ENCODE results near the gene SEMA4C.

Gene SEMA4C

DNA sequence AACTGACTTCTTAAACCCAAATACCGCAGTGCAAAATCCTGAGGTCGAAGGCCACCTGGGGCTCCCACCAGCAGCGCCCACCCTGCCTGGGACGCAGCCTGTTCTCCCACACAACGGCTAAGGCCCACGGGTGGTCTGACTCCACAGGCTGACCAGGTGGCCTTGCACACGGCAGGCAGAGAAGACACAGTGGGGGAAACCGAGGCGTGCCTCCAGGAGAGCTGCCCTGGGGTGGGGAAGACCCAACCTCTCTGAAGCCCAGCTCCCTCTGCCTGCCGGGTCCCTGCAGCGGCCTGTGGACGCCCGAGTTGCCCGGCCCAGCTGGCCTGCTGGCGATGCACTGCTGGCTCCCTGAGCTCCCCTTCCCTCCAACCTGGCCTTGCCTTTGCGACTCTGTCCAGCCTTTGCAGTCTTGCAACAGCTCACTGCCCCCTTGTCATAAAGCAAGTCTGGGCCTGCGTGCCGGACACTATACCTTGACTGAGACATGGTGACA lies 9.7 kb upstream of the SEMA4C start:
- no peak for FAIRE-seq

DNA sequence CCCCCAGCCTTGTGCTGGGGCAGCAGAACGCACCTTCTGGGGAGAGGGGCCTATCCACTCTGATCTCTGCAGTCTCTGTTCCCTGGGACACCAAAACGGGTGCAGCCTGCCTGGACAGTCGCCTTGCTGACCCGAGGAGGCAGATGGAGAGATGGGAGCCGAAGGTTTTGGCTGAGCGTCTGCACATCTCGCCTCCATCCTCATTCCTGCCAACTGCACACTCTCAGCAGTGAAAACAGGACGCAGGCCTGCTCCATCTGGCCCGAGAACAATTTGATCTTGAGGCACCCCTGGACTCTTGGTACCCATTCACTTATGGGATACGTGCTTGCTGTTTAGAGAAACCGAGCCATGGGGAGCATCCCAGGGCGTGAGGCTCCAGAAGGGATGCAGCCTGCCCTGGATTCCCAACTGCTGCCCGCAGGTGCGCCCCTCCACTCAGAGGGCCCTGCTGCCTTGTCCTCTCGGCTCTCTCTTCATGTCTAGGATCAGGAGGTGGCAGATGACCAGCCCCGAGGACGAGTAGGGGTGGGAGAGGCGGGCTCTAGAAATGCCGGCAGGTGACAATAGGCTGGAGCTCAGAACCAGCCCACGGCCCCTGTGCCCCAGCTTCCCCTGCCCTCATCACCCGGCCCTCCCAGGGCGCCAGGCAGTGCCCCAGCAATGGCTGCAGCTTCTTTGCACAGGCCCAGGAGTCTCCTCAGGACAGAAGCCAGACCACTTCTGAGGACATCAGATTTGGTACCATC lies 9.1 kb upstream of the SEMA4C start:
- no peak for FAIRE-seq

DNA sequence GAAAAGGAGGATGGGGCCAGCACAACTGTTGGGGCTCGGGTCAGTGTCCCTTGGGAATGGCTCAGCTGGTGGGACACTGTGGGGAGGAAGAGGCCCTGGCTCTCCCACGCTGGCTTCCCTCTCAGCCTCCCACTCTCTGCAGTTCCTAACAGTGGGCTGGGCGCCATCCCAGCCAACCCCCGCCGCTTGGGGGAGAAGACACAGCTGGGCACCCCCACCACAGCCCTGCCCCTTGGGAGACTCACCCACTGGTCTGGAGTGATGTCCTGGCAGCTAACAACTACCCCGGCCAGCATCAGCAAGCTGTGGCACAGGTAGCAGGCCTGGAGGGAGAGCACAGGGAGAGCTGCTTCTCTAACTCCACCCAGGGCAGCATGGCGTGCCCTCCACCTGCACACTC lies 8.3 kb upstream of the SEMA4C start:
- no peak for FAIRE-seq

DNA sequence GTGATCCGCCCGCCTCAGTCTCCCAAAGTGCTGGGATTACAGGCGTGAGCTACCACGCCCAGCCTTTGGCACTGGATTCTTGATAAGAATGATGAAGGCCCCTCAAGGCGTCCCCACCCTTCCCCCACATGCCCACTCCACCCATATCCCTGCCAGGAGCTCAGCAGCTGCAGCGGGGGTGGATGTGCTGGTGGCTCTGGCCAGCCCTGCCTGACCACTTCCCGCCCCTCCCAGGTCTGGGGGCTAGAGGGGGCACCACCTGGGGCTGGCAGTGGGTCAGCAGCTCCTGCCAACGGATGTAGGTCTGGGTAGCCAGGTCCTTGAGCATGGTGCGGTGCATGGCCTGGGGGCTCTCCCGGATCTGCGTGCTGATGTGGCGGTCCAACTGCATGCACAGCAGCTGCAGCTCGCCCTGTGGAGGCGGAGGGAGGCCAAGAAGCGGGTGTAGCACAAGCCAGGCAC lies 7.8 kb upstream of the SEMA4C start:
- no peak for FAIRE-seq

DNA sequence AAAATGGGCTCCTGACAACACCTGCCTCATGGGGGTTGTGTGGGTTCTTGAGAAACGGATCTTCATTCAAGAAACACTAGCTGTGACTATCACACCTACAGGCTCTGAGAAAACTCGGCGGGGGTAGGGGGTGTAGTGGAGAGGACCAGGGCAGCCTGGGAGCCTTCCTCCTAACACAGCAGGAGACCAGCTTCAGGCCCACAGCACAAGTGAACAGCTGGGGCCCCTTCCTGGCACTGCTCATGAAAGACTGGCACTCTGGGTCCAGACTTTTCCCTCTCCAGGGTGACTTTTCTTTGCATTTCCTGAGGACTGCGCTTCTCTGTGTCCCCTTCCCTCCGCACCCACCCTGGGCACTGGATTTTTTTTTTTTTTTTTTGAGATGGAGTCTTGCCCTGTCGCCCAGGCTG lies 7.2 kb upstream of the SEMA4C start:
- FAIRE-seq = no peak

DNA sequence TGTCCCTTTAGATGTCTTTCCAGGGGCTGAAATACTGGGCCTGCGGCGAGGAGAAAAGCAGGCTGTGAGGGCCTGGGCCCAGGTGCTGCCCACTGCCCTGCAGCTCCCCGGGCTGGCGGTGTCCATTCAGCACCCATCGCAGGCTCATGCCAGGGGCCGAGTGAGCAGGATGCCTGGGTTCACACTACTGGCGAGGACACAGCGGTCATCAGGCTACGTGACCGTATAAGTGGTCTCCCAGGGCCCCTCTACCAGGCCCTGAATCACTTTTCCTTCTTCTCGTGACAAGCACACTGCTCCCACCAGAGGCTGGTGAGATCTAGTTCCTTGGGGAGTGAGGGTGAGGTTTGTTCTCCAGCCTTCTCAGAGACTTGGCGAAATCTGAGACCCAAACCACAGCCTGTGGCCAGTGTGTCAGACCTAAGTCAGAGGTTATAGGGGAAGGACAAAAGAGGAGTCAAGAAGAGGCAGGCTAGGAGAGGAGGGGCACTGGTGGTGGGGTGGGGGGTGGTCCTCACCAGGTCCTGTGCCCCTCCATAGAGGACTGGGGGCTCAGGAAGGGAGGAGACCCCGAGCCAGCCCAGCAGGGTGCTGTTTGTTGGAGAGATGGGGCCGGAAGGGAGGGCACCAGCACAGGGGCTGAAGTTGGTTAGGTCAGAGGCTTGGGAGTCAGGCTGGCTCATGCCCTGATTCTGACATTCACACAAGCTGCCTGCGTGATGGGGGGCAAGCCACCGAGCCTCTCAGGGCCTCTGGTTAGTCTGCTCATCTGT lies 6.6 kb upstream of the SEMA4C start:
- no peak for FAIRE-seq

DNA sequence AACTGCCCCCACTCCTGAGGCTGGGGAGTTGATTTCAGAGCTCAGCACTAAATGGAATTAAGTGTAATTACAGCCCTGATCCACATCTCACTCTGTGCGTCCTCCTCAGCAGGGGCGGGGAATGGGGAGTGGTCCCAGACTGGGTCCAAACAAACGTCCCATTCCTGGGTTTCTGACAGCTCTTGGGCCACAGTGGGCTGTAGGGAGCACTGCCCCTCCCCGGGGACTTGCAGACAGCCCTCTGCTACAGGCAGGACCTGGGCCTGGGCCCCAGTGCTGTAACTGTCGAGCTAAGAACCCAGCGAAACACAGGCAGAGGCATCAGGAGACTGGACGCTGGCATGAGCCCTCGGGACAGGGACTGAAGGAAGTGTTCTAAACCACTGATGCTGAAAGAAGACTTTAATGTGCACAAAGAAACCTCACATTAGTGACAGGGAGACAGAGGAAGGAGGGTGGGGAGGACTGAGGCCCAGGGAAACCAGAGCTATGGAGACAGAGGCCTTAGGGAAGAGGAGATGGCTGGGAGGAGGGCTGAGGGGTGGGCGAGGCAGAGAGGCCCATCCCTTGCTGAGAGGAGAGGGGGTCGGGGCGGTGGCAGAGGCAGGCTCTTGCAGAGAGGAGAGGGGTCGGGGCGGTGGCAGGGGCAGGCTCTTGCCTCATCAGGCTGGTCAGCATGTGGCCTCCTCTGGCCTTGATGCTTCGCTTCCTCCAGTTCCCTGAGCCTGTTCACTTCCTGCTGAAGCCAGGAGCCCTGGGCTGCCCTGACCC lies 5.8 kb upstream of the SEMA4C start:
- FAIRE-seq = no peak

DNA sequence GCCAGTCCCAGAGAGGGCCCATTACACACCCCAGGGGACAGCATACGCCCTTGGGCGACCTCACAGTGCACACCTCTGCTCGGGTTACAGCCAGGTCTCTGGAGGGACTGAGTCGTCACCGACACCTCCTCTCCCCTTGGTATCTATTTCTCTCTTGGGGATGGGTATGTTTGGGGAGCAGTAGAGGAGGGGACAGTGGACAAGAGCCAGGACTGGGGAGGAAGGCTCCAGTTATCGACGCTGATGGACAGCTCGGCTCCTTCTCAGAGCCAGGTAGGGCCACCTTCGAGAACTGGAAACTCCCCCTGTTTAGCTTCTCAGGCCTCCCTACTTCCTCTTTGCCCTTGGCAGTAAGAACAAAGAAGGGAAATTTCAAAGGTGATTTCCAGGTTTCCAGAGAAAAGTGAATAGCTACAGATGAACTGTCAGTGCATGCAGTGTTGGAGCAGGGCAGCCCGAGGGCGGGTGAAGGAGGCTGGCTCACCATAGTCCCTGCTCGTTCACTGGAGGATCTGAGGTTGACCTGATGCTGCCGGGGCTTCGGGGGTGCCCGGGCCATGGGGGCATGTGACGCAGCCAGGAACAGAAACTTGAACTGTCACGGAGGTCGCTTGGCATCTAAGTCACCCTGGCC lies 4.4 kb upstream of the SEMA4C start:
- FAIRE-seq = no peak

DNA sequence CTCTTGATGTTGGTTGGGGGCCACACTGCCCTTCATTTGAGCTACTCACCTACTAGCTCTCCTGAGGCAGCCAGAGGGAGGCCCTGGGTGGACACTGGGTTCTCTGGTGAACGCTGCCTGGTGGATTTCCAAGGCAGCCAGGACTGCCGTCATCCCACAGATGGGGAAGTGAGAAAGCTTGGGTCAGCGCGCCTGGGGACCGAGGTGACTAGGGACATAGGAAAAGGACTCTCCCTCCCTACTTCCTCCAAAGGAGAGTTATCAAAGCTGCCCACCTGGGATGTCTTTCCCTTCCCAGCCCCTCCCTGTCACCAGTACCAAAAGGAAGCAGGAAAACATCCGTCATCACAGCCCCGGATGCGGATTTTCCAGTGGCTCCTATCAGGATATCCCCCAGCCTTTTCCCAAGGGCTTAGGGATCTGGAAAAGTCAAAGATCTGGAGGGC lies 3.8 kb upstream of the SEMA4C start:
- FAIRE-seq = no peak

DNA sequence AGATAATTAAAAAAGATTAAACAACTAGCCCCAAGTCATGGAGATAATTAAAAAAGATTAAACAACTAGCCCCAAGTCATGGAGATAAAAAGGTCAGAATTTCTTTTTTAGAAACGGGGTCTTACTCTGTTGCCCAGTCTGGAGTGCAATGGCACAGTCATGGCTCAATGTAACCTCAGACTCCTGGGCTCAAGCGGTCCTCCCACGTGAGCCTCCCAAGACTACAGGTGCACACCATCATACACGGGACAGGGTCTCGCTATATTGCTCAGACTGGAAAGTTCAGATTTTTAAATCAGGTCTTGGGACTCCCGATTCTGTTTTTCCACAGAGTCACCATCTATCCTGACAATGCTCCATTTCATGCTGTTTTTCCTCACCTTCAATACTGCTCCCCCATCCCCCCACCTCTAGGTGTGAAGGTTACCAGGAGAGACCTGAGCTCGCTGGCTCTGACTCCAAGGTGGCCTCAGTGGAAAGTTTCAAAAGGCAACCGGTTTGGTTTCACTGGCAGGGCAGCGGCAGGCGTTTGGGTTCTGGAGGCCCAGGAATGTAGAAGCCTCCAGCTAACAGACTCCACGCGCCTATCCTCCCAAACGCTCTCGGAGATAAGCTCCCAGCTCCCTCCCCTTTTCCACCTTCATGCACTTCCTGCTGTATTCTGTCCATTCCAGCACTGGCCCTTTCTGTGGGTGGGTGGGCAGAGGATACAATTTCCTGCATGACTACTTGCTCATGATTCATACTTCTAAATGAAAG lies 2.9 kb upstream of the SEMA4C start:
- no peak for FAIRE-seq

DNA sequence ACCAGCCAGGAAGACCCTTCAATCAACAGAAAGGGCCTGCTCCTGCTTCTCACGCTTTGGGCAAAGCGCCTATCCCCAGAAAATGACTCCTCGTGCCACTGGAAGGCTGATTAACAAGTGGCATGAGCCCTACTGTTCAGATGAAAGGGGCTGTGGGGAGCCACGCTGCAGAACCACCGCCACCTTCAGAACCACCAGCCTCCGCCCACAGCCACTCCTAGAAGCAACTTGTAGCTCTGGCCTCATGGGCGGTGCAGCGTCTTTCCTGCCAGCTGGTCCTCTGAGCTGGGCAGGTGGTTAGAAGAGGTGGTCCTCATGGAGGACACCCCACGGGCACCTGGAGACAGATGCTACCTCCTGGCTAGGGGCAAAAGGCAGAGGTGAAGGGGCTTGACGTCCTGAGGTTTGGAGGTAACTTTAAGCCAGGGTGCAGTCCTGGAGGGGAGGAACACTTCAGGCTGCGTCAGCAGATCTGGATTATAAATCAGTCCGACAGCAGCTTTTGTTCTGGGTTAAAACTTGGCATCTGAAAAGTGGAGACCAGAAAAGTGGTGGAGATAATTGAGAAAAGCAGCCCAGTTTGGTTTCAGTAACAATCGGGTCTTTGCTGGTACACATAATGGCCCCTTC lies 861 bp upstream of the SEMA4C start:
- FAIRE-seq = no peak

DNA sequence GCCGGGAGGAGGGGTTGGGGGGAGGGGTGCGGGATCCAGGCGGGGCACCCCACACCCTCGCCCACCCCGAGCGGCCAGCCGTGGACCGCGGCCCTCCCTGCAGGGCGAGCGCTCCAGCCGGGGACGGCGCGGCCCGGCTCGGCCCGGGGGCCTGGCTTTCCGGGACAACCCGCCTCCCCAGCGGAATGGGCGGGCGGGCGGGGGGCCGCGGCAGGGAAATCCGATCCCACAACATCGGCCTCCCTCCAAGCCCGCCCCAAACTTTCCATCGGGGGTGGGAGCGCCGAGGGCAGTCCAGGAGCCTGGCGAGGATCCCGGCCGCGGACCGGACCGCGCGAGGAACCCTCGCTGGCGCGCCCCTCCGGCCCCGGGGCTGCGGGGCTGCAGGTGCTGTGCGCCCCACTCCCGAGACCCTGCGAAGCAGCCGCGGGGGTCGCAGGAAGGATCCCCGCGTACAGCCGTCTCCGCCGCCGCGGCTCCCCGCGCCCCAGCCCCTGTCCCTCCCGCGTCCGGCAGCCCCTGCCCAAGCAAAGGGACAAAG lies 529 bp downstream of the SEMA4C start:
- no peak for FAIRE-seq

DNA sequence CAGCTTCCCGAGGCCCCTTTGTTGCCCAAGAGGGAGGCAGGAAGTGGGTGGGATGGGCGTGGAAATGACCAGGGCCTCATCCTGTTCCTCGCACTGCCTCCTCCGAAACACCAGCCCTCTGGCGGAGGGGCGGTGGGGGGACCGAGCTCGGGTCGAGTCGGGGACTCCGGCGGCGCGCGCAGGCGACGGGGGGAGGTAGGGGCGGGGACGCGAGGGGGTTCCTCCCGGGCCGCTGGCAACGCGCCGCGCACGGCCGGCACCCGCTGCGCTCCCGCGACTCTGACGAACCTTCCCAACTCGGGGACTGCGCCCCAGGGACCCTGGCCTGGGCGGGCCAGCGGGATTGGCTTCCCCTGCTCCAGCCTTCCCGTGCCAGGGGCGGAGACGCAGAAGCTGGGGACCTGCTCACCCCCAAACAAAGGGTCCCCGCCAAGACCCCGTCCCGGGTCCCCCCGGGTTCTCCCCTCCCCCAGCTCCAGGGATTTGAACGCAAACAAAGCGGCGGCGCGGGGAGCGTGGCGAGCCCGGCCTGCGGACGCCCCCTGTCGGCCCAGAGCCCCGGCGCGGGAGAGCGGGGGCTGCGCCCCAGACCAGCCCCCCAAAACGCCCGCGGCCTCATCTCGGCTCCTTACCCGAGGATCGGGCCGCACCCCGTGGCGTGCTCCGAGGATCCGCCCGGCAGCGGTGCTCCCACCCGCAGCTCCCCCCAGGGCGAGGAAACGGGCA lies 1.2 kb downstream of the SEMA4C start:
- FAIRE-seq = no peak

DNA sequence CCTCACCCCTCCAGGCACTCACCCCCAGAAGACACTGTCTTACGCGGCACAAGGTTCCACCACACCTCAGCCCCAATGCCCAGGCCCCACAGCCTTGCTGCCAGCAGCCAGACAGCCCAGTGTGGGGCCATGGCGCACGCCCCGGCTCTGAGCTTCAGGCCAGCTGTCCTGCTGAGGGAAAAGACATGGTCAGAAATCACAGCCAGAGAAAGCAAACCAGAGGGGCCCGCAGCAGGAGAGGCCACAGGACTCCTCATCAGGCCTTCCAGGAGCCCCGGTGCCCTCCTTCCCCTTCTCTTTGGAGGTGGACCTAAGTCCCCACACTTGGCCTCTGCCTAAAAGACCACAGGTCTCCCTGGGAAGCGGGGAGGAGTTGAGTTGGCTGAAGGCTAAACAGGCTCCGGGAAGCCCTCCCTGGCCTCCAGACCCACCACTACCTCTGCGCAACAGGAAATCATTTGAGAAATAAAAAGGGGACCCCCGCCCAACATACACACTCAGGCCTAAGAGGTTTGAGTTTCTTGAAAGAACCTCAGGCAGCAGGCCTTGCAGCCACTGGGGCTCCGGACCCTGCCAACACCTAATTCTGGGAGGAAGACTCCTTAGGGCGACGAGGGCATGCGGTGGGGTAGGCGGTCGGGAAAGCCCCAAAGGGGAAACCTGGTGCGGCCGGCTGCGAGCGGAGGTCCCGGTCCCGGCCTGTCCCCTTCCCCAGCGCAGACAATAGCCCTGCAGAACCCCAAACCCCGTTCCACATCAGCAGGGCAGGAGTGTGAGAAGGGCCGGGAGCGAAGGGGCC lies 1.9 kb downstream of the SEMA4C start:
- FAIRE-seq = no peak

DNA sequence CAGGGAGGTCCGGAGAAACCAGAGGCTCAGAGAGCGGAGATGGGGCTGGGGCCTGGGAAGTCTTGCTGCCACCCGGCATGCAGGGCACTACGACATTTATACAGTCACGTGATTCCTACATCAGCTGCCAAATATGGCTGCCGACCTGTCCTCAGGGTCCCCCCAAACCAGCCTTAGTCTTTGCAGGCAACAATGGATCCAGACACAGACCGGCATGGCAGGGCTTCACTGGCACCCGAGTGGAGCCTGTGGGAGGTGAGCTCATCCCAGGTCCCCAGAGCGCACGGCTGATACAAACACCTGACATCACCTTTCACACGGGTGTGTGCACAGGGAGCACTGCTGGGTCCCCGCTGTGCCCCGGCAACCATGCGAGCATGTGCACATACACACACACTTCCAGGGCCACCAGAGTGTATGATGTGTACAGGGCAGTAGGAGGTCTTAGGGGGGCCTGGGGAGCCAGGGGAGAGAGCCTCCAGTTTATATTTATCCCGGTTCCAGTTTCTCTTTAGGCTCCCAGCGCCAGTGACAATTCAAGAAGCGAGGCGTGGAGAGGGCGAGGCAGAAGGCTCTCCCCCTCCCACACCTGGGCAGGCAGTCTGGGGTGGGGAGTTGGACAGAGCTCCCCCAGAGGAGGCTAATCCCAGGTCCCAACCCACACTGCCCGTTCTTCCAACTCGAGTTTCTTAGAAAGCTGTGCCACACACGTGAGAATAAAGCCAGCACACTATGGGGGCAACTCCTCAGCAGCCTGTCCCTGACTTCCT lies 2.7 kb downstream of the SEMA4C start:
- no peak for FAIRE-seq

DNA sequence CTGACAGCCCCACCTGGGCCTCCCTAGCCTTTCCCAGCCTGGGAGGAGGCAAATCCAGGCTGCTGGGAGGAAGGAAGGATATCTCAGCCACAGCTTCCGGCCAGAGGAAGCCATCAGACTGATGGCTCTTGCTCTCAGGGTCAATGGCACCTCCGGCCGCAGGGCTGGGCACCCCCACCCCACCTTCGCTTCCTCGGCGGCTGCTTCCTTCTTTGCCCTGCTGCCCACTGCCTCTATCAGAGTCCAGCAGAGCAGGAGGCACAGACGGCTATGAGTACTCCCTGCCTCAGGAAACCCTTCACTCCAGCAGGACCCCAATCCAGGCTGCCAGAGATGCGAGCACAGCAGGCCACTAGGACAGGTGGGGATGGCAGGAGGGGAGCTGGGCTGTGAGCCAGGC lies 3.3 kb downstream of the SEMA4C start:
- no peak for FAIRE-seq

DNA sequence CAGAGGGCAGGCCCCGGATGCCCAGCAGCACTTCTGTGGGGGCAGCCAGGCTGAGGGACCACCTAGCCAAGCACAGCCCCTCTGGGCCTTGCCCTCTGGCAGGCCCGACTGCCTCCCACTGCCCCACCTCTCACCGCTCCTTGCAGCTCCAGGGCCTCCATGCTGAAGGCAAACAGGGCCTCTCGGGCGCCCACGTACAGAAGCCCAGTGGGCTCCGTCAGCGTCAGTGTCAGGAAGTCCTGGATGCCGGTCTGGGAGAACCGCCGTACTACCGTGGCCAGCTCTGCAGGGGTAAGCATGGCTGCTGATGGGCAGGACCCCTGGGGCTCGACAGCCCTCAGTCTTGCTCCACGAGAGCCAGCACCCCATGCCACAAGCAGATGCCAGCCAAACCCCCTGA lies 3.7 kb downstream of the SEMA4C start:
- FAIRE-seq = no peak

DNA sequence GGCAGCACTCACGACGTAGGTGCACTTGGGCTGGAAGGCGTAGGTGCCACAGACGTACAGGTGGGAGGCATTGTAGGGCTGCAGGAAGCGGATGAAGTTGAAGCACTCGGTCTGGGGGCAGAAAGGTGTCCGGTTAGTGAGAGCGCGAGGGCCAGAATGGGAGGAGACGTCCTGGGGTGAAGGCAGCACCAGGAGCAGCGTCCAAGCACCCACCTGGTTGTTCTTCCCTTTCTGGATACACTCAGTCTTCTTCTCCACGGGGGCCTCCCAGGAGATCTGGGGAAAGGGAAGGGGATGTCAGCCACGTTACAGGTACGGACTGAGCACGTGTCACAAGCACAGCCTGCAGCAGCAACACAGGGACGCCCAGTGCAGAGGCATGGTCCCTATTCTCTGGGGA lies 4.2 kb downstream of the SEMA4C start:
- FAIRE-seq = no peak
